GM21360 (cell line): ENCODE measurements around the gene SMIM35.

ENCODE experiments used
- ATAC-seq: cut with Tn5 transposase; IDR thresholded peaks from one replicate; pipeline ENCODE4 v1.9.1; 2021; ENCODE audit warnings: mild to moderate bottlenecking, moderate library complexity; ENCODE audit not compliant: unreplicated experiment

SMIM35 gene

GRCh38 chr11:118007040-118007439 is 79.7 kb downstream of the SMIM35 start:
- no peak for ATAC-seq

DNA sequence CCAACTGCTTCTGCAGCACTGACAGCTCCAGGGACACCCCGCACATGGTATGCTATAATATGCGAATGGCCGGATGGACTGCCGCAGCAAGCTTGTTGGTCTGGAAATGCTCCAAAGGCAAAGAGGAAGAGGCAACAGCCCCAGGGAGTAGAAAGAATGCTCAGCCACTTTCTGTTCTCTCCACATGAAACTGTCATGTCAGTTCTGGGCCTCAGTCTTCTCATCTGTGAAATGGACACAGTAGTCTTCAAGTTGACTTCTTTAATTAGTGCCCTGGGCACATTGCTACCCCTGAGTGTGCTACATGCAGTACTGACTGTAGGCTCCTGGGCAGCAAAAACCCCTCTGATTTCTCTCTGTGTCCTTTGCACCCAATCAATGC is 80.6 kb downstream of the SMIM35 start:
- ATAC-seq: no peak

GRCh38 chr11:118005224-118006152 is 81.3 kb downstream of the SMIM35 start:
- no peak for ATAC-seq

- ATAC-seq: no peak
Observed at GRCh38 chr11:118004543-118005223, 82.1 kb downstream of the SMIM35 start.

DNA sequence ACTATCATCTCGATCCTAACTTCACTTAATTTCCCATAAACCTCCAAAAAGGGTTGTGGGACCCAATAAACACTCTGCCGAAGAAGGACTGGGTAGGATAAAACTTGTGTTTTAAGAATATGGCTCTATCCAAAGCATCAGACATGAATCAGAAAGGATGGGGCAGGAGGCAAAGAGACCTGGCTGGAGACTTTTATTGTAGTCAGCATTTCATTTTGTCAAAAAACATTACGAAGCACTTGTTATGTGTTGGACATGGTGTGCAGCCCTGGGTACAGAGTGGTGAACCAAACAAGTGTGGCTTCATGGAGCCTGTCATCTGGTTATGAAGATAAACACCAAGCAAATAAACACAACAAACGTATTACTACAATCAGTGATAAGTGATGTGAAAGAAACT is 83.3 kb downstream of the SMIM35 start:
- ATAC-seq: no peak

DNA sequence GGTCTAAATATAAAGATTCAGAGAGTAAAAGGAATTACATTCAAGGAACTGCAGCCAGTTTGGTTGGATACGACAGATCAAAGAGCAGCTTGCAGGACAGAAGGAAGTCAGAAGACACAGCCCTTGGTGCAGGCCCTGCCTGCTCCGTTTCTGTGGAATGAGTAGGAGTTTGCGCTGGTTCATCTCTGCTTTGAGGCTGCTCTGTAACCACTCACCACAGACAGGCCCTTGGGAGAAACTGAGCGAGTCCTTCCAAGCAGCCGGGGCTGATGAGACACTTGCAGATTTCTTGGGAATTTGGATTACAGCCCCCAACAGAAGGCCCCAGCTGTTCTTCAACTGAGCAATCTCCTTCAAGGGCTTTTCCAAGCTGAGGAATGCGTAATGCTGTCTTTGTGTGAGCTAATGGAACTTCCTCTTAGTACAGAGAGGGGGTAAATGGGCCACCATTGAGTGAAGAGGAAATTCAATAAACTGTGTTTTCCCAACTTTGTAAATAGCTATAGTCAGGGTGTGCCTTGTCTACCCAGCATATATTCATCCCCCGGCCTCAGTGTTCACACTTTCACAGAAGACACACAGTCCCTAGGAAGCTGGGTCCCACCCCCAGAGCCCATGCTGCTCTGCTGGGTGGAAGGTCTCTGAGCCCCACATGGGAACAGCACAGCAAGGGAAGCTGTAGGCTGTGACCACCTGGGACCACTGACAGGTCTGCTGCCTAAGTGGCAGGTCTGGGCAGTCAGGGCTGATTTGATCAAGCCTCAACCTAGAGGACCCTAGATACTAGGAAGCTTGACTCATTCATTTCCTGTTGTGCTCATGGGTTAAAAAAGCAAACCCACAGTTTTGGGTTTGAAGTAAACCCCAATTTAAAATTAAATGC is 84.0 kb downstream of the SMIM35 start:
- ATAC-seq: no peak

GRCh38 chr11:118002010-118002540 is 84.7 kb downstream of the SMIM35 start:
- ATAC-seq: no peak

GRCh38 chr11:118001494-118001971 is 85.2 kb downstream of the SMIM35 start:
- ATAC-seq: no peak

GRCh38 chr11:118000850-118001228 is 85.9 kb downstream of the SMIM35 start:
- ATAC-seq: no peak

DNA sequence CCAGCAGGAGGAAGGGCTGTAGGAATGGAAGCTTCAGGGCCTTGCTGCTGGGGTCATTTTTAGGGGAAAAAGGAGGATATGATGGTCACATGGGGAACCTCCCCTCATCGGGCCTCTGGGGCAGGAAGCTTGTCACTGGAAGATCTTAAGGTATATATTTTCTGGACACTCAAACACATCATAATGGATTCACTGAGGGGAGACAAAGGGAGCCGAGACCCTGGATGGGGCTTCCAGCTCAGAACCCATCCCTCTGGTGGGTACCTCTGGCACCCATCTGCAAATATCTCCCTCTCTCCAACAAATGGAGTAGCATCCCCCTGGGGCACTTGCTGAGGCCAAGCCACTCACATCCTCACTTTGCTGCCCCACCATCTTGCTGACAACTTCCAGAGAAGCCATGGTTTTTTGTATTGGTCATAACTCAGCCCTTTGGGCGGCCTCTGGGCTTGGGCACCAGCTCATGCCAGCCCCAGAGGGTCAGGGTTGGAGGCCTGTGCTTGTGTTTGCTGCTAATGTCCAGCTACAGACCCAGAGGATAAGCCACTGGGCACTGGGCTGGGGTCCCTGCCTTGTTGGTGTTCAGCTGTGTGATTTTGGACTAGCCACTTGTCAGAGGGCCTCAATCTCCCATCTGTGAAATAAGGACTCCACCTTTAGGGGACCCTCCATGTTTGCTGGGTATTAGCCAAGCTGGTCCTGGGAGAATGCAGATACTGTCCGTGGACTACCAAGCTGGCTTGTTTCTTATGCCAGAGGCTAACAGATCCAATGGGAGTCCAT is 86.5 kb downstream of the SMIM35 start:
- ATAC-seq: no peak

DNA sequence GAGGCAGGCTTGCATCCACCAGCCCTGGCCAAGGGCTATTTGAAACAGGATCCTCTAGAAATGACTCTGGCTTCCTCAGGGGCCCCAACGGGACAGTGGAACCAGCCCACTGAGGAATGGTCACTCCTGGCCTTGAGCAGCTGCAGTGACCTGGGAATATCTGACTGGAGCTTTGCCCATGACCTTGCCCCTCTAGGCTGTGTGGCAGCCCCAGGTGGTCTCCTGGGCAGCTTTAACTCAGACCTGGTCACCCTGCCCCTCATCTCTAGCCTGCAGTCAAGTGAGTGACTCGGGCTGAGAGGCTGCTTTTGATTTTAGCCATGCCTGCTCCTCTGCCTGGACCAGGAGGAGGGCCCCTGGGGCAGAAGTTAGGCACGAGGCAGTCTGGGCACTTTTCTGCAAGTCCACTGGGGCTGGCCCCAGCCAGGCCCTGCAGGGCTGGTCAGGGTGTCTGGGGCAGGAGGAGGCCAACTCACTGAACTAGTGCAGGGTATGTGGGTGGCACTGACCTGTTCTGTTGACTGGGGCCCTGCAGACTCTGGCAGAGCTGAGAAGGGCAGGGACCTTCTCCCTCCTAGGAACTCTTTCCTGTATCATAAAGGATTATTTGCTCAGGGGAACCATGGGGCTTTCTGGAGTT is 87.3 kb downstream of the SMIM35 start:
- no peak for ATAC-seq

DNA sequence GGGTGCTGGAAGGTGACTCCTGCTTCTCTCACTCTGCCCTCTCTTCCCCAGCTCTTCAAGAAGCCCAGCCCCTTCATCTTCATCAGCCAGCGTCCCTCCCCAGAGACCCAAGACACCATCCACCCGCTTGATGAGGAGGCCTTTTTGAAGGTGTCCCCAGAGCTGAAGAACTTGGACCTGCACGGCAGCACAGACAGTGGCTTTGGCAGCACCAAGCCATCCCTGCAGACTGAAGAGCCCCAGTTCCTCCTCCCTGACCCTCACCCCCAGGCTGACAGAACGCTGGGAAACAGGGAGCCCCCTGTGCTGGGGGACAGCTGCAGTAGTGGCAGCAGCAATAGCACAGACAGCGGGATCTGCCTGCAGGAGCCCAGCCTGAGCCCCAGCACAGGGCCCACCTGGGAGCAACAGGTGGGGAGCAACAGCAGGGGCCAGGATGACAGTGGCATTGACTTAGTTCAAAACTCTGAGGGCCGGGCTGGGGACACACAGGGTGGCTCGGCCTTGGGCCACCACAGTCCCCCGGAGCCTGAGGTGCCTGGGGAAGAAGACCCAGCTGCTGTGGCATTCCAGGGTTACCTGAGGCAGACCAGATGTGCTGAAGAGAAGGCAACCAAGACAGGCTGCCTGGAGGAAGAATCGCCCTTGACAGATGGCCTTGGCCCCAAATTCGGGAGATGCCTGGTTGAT is 88.0 kb downstream of the SMIM35 start:
- ATAC-seq: no peak

GRCh38 chr11:117997823-117998579 is 88.8 kb downstream of the SMIM35 start:
- peak; percentile 39 for ATAC-seq

GRCh38 chr11:117997406-117997805 is 89.4 kb downstream of the SMIM35 start:
- no peak for ATAC-seq

DNA sequence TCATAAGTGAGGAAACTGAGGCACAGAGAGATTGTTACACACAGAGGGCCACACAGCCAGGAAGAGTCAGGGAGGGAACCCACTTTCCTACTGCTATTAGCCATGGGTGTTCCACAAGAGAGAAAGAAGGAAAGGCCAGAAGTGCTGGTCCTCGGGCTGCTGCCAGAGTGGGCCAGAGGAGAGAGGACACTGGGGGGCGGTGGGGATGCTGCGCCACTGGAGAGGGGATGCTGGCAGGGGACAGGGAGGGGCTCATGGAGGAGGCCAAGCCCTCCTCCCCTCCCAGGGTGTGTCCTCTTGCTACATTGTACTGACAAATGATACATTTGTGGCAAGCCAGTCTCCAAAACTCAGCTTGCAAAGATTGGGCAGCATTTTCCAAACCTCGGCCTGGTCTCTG is 90.7 kb downstream of the SMIM35 start:
- ATAC-seq: no peak

- no peak for ATAC-seq
Observed at GRCh38 chr11:117995472-117995871, 91.3 kb downstream of the SMIM35 start.

GRCh38 chr11:117993988-117994745 is 92.6 kb downstream of the SMIM35 start:
- ATAC-seq: no peak

DNA sequence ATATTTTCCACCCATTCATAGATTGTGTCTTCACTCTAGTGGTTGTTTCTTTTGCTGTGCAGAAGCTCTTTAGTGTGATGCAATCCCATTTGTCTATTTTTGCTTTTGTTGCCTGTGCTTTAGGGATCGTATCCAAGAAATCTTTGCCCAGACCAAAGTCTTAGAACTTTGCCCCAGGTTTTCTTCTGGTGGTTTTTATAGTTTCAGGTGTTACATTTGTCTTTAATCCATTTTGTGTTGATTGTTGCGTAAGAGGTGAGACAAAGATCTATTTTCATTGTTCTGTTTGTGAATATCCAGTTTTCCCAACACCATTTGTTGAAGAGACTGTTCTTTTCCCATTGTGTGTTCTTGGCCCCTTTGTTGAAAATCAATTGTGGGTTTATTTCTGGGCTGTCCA is 94.1 kb downstream of the SMIM35 start:
- no peak for ATAC-seq
